Osteocyte (in vitro differentiated cells): ENCODE data around the gene RAB42. TPM values are rescaled to one million over a fixed set of nuclear protein-coding genes. Genes with fewer than 3 reads are reported as not detected.
"Not testable (repeated sequence)": the region's sequence is repeated elsewhere in the genome, so short reads cannot be mapped to it uniquely, and the experiment has no call there.

Source experiments
- DNase-seq: peaks from one replicate; pipeline ENCODE4 v3.0.0; 2021; ENCODE audit warnings: mixed read lengths; ENCODE audit not compliant: unreplicated experiment; ENCODE audit errors: extremely low spot score
- H3K27ac Mint-ChIP-seq: one replicate; pipeline ENCODE4 v1.8.0; 2021; ENCODE audit warnings: mild to moderate bottlenecking, mixed read lengths; ENCODE audit not compliant: unreplicated experiment
- H3K27me3 Mint-ChIP-seq: one replicate; pipeline ENCODE4 v1.8.0; 2021; ENCODE audit warnings: mixed read lengths; ENCODE audit not compliant: unreplicated experiment
- H3K36me3 Mint-ChIP-seq: one replicate; pipeline ENCODE4 v1.8.0; 2021; ENCODE audit warnings: mixed read lengths; ENCODE audit not compliant: unreplicated experiment
- H3K4me1 Mint-ChIP-seq: one replicate; pipeline ENCODE4 v1.8.0; 2021; ENCODE audit warnings: mixed read lengths; ENCODE audit not compliant: unreplicated experiment
- H3K4me3 Mint-ChIP-seq: one replicate; pipeline ENCODE4 v1.8.0; 2021; ENCODE audit warnings: mild to moderate bottlenecking, moderate library complexity, mixed read lengths; ENCODE audit not compliant: unreplicated experiment
- H3K9me3 Mint-ChIP-seq: one replicate; pipeline ENCODE4 v1.8.0; 2021; ENCODE audit warnings: mixed read lengths; ENCODE audit not compliant: unreplicated experiment
- CTCF ChIP-seq: fragments of 200-600 bp; sonication (generic); IDR thresholded peaks from 2 replicates; pipeline ENCODE4 v1.5.0; 2021; ENCODE audit warnings: antibody characterized with exemption, mild to moderate bottlenecking, moderate library complexity
- total RNA-seq: library from RNA; stranded (reverse); gene quantifications from 2 replicates; pipeline ENCODE4 v1.2.1, GENCODE V29; 2021

Gene RAB42
- total RNA-seq, 1 donor from 2014 or later, result 0.56 TPM

GRCh38 chr1:28571911-28572310 lies 20.2 kb upstream of the RAB42 start:
- DNase-seq, result no peak
- no peaks in the 10 kb centered on the region for H3K4me1 Mint-ChIP-seq
- peaks cover 27% of the 10 kb centered on the region for H3K36me3 Mint-ChIP-seq
- no peak for TF ChIP-seq CTCF
- no peak overlapping the region for H3K27ac Mint-ChIP-seq
- no peaks in the 10 kb centered on the region for H3K9me3 Mint-ChIP-seq
- no peaks in the 10 kb centered on the region for H3K27me3 Mint-ChIP-seq
- H3K4me3 Mint-ChIP-seq, result no peak overlapping the region

GRCh38 chr1:28572891-28573290 lies 19.2 kb upstream of the RAB42 start:
- H3K27me3 Mint-ChIP-seq, H3K4me3 Mint-ChIP-seq, DNase-seq, H3K27ac Mint-ChIP-seq, H3K9me3 Mint-ChIP-seq, H3K4me1 Mint-ChIP-seq: not testable (repeated sequence)
- peaks cover 25% of the 10 kb centered on the region for H3K36me3 Mint-ChIP-seq

DNA sequence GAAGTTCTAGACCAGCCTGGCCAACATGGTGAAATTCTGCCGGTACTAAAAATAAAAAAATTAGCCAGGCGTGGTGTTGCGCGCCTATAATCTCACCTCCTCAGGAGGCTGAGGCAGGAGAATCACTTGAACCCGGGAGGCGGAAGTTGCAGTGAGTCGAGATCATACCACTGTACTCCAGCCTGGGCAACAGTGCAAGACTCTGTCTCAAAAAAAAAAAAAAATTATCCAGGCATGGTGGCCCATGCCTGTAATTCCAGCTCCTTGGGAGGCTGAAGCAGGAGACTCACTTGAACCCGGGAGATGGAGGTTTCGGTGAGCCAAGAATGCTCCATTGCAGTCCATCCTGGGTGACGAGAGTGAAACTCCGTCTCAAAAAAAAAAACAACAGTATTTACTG lies 18.5 kb upstream of the RAB42 start:
- H3K4me3 Mint-ChIP-seq, result no peak overlapping the region

GRCh38 chr1:28577052-28577678 lies 14.9 kb upstream of the RAB42 start:
- no peak for DNase-seq
- peaks cover 18% of the 10 kb centered on the region for H3K4me1 Mint-ChIP-seq
- H3K27me3 Mint-ChIP-seq, result no peaks in the 10 kb centered on the region
- no peaks in the 10 kb centered on the region for H3K9me3 Mint-ChIP-seq
- no peak overlapping the region for H3K27ac Mint-ChIP-seq
- no peak overlapping the region for H3K4me3 Mint-ChIP-seq
- TF ChIP-seq CTCF, result no peak
- H3K36me3 Mint-ChIP-seq, result peaks cover 27% of the 10 kb centered on the region

More for the DNA sequence above, 18.5 kb upstream of the RAB42 start:
- no peak for TF ChIP-seq CTCF
- Mint-ChIP-seq H3K4me1 (no peaks in the 10 kb centered on the region), H3K27me3 (no peaks in the 10 kb centered on the region), H3K36me3 (peaks cover 25% of the 10 kb centered on the region), H3K27ac (no peak overlapping the region), H3K9me3 (no peaks in the 10 kb centered on the region)
- DNase-seq, result no peak

GRCh38 chr1:28577738-28578536 lies 14.1 kb upstream of the RAB42 start:
- Mint-ChIP-seq H3K4me1 (peaks cover 22% of the 10 kb centered on the region), H3K4me3 (no peak overlapping the region), H3K9me3 (no peaks in the 10 kb centered on the region), H3K27me3 (no peaks in the 10 kb centered on the region), H3K27ac (peak overlapping the region; percentile 18), H3K36me3 (peaks cover 27% of the 10 kb centered on the region)
- no peak for TF ChIP-seq CTCF
- no peak for DNase-seq
